ENCODE results near the gene ZDHHC14. TPM values are rescaled to one million over a fixed set of nuclear protein-coding genes. Genes with fewer than 3 reads are reported as not detected.
A peak's percentile ranks its signal among the peaks of the same experiment; 100 is the strongest.

Gene ZDHHC14
- total RNA-seq, 1 donor from 2014 or later, result 9.3 TPM

DNA sequence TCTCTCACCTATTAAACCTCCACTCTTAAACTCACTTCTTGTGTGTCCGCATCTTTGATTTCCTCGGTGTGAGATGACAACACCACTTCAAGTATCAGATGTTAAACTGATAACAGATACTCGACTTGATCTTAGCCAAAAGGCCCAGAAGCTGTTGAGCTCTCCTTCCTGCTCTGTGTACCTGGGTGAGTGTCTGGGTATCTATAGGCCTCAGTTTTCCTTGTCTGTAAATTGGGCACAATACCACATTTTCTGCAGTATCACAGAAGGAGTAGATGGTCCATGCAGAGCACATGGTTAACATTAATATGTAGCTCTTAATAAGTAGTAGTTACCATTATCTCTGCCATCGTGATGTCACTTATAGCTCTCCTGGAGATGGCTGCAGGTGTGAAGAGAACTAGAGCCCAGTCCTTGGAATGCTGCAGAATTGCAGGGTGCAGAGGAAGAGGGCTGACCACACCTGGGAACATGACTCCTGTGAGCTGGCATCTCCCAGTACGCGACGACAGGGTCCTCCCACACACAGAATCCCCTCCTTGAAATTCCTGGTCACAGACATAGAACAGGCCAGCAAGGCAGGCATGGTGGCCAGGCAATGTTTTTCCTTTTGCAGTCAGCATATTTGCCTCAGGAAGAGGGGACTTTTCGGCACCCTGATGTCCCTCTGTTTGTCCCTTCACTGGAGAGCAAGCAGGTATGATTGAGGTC lies 331.8 kb downstream of the ZDHHC14 start:
- TF ChIP-seq, protein P1, sequence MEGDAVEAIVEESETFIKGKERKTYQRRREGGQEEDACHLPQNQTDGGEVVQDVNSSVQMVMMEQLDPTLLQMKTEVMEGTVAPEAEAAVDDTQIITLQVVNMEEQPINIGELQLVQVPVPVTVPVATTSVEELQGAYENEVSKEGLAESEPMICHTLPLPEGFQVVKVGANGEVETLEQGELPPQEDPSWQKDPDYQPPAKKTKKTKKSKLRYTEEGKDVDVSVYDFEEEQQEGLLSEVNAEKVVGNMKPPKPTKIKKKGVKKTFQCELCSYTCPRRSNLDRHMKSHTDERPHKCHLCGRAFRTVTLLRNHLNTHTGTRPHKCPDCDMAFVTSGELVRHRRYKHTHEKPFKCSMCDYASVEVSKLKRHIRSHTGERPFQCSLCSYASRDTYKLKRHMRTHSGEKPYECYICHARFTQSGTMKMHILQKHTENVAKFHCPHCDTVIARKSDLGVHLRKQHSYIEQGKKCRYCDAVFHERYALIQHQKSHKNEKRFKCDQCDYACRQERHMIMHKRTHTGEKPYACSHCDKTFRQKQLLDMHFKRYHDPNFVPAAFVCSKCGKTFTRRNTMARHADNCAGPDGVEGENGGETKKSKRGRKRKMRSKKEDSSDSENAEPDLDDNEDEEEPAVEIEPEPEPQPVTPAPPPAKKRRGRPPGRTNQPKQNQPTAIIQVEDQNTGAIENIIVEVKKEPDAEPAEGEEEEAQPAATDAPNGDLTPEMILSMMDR (IDR thresholded peaks at IDR 0.05), result no peak
- H3K27ac ChIP-seq, result no peak overlapping the region

DNA sequence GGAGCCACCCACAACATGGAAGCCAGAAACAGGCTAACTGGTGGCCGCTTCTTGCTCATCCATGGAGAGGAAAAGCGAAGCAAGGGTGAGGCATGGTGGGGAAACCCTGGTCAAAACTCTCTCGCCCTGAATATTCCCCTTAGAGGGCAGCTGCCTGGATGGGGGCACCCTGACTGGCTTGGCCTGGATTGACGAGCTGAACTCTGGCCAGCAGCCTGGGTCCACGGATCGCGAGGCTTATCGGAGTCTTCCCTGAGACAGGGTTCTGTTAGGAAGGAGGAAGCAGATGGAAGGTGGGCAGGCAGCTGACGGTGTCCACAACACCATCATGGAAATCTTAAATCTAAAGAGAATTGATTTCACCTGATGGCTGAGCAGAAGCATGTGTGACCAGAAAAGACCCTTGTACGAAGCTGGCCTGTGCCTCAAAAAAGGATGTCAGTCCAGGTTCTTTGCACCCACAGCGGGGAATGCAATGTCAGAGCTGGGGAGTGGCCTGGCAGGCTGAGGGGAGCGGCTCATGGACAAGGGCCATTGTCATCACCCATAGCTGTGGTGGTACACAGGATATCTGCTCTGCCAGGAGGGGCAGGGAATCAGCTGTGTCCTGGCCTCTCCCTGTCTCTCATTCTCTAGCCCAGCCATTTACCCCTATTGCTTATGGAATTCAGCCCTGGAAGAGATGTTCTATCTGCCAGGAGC lies 332.6 kb downstream of the ZDHHC14 start:
- Histone ChIP-seq H3K27ac (no peak overlapping the region), H3K9me3 (no peaks in the 10 kb centered on the region), H3K27me3 (ENCODE audit: low read depth) (no peaks in the 10 kb centered on the region), H3K4me1 (no peaks in the 10 kb centered on the region), H3K36me3 (no peaks in the 10 kb centered on the region), H3K4me3 (no peak overlapping the region)
- no peak for ATAC-seq
- TF ChIP-seq, protein P1 (IDR thresholded peaks at IDR 0.05), result no peak
- no peak for DNase-seq
- intact Hi-C loops (cut with DNase I), result no loop called here

More for the DNA sequence above, 331.8 kb downstream of the ZDHHC14 start:
- no peaks in the 10 kb centered on the region for H3K27me3 ChIP-seq (ENCODE audit: low read depth)
- ATAC-seq, result no peak
- no peak for DNase-seq
- no peaks in the 10 kb centered on the region for H3K36me3 ChIP-seq
- H3K9me3 ChIP-seq, result no peaks in the 10 kb centered on the region
- no peaks in the 10 kb centered on the region for H3K4me1 ChIP-seq
- no peak overlapping the region for H3K4me3 ChIP-seq
- intact Hi-C loops (cut with DNase I), result no loop called here

DNA sequence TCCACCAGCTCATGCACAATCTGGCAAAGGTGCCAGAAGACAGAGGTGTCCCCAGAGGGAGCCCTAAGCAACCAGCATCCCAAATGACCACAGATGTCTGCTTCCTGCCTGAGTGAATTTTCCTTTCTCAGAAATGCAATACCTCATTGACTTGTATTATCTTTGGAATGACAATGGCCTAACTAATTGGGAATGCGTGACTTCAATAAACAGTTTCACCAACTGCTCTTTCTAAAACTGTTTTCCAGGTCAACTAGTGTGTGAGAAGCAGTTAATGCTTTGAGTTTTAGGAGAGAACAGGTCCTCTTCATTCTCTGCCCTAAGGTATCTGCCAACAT lies 333.1 kb downstream of the ZDHHC14 start:
- no peak overlapping the region for H3K4me3 ChIP-seq
- TF ChIP-seq, protein P1 (IDR thresholded peaks at IDR 0.05), result no peak
- no peak overlapping the region for H3K27ac ChIP-seq
- DNase-seq (no peak), ATAC-seq (no peak)
- peaks cover 2% of the 10 kb centered on the region for H3K4me1 ChIP-seq
- no peaks in the 10 kb centered on the region for H3K36me3 ChIP-seq
- intact Hi-C loops (cut with DNase I), result no loop called here
- no peaks in the 10 kb centered on the region for H3K27me3 ChIP-seq (ENCODE audit: low read depth)
- no peaks in the 10 kb centered on the region for H3K9me3 ChIP-seq

DNA sequence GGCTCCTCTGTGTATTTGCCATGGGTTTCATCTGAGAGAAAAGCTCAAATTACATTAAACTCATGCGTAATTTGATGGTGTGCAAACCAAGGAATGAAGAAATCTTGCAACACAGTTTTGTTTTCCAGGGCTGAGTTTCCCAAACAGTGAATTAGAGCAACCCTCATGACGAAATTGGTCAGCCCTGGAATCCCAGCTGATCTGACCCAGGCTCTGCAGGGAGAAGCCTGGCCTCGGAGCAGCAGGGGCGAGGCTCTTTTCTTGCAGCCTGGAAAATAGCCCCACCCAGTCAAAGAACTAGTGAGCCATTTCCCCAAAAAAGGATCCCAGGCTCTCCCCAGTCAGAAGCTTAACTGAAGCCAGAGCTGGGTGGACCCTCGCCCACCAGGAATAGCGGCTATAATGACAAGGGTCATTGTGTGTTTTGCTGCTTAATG lies 334.8 kb downstream of the ZDHHC14 start:
- TF ChIP-seq, protein P1 (IDR thresholded peaks at IDR 0.05), result no peak
- no peak for DNase-seq
- H3K27ac ChIP-seq, result no peak overlapping the region
- no peaks in the 10 kb centered on the region for H3K9me3 ChIP-seq
- ATAC-seq, result peak; percentile 61 to 64
- intact Hi-C loops (cut with DNase I), result no loop called here
- H3K36me3 ChIP-seq, result no peaks in the 10 kb centered on the region
- H3K4me3 ChIP-seq, result no peak overlapping the region
- no peaks in the 10 kb centered on the region for H3K27me3 ChIP-seq (ENCODE audit: low read depth)
- peaks cover 4% of the 10 kb centered on the region for H3K4me1 ChIP-seq

DNA sequence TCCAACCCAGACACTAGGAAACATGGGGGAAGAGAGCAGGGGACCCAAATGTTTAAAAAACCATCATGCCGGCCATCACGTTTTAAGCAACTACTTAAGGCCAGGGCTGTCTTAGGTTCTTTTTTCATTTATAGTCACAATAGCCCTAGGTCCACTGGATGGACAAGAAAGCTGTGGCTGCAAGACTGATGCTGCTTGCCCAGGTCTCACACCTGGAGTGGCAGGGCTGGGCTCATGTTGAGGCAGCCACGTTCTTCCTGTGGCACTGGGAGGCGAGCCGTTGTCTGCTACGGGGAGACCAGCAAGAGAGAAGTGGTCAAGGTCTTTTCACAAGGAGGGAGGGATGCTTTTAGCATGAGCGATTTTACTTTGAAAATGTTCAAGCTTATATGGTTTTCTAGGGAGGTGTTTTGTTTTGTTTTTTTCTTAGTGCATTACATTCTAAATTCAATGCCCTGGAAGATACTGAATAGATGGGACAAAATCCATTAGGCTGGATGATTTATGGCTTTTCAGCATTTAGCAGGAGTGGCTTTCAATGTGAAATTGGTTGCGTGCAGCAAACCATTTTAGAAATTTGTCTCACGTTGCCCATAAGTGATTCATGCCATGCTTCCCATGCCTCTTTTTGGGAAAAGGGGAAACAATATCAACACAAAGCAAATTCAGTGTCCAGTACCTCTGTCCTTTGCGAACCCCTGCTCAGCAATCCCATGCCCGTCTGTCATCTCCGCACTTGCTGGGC lies 335.4 kb downstream of the ZDHHC14 start:
- H3K27ac ChIP-seq, result no peak overlapping the region
- ATAC-seq (no peak), DNase-seq (no peak)
- no peak overlapping the region for H3K4me3 ChIP-seq
- no peaks in the 10 kb centered on the region for H3K9me3 ChIP-seq
- H3K36me3 ChIP-seq, result no peaks in the 10 kb centered on the region
- H3K4me1 ChIP-seq, result peaks cover 4% of the 10 kb centered on the region
- H3K27me3 ChIP-seq (ENCODE audit: low read depth), result no peaks in the 10 kb centered on the region
- intact Hi-C loops (cut with DNase I), result no loop called here
- TF ChIP-seq, protein P1 (IDR thresholded peaks at IDR 0.05), result no peak
